ENCODE data around the gene PRAMEF17. TPM values are rescaled to one million over a fixed set of nuclear protein-coding genes. Genes with fewer than 3 reads are reported as not detected.
"Not testable (repeated sequence)": the region's sequence is repeated elsewhere in the genome, so short reads cannot be mapped to it uniquely, and the experiment has no call there.

The PRAMEF17 gene
- total RNA-seq, 1 experiment from 2014 or later = not detected

DNA sequence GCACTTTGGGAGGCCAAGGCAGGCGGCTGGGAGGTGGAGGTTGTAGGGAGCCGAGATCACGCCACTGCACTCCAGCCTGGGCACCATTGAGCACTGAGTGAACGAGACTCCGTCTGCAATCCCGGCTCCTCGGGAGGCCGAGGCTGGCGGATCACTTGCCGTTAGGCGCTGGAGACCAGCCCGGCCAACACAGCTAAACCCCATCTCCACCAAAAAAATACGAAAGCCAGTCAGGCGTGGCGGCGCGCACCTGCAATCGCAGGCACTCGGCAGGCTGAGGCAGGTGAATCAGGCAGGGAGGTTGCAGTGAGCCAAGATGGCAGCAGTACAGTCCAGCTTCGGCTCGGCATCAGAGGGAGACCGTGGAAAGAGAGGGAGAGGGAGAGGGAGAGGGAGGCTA lies 5.9 kb downstream of the PRAMEF17 start:
- H3K36me3 ChIP-seq (ENCODE audit: insufficient read depth, low read length, poor library complexity, severe bottlenecking); H3K9me3 ChIP-seq (ENCODE audit: low read depth, low read length, poor library complexity, severe bottlenecking); POLR2A ChIA-PET (ENCODE audit: low non-redundant PET); CTCF ChIA-PET; H3K27ac ChIP-seq (ENCODE audit: low read depth, low read length, poor library complexity, severe bottlenecking); H3K4me1 ChIP-seq (ENCODE audit: insufficient read depth, low read length, poor library complexity, severe bottlenecking); H3K27me3 ChIP-seq (replicated peaks; ENCODE audit: insufficient read depth, low read depth, low read length, poor library complexity); BruUV-seq (replicated peaks); DNase-seq (ENCODE audit: low spot score); H3K4me3 ChIP-seq (ENCODE audit: low read depth, low read length, poor library complexity, severe bottlenecking); intact Hi-C loops (cut with micrococcal nuclease; ENCODE audit: unreplicated experiment): not testable (repeated sequence)

DNA sequence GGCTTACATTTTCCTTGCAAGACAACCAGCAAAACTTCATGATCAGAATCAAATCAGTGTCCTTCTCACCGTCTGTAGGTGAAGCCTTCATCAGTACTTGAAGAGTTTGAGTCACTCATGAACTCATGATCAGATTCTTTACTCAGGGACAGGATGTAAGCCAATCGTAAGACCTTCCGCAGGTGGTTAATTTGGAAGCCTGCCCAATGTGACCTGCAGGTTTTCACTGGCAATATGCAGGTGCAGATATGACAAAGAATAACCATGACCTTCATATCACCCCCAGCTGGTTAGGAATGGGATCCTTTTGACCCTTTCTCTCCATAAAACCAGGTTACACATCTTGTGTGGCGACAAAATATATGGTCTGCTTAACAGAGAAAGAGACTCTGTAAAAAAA lies 18.4 kb downstream of the PRAMEF17 start:
- TF ChIP-seq EZH2 (IDR thresholded peaks at IDR 0.05; ENCODE audit: borderline replicate concordance, low read depth, low read length, poor library complexity, severe bottlenecking) = no peak
- TF ChIP-seq, protein P1, sequence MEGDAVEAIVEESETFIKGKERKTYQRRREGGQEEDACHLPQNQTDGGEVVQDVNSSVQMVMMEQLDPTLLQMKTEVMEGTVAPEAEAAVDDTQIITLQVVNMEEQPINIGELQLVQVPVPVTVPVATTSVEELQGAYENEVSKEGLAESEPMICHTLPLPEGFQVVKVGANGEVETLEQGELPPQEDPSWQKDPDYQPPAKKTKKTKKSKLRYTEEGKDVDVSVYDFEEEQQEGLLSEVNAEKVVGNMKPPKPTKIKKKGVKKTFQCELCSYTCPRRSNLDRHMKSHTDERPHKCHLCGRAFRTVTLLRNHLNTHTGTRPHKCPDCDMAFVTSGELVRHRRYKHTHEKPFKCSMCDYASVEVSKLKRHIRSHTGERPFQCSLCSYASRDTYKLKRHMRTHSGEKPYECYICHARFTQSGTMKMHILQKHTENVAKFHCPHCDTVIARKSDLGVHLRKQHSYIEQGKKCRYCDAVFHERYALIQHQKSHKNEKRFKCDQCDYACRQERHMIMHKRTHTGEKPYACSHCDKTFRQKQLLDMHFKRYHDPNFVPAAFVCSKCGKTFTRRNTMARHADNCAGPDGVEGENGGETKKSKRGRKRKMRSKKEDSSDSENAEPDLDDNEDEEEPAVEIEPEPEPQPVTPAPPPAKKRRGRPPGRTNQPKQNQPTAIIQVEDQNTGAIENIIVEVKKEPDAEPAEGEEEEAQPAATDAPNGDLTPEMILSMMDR (conservative IDR thresholded peaks at IDR 0.05; ENCODE audit: low read depth, low read length) = no peak
- POLR2A ChIA-PET (ENCODE audit: low non-redundant PET) = no interaction called here
- intact Hi-C loops (cut with micrococcal nuclease; ENCODE audit: unreplicated experiment) = no loop called here
- DNase-seq (ENCODE audit: low spot score) = no peak
- BruUV-seq (replicated peaks) = no TSS peak
- CTCF ChIA-PET = no interaction called here
- H3K4me1 ChIP-seq (ENCODE audit: insufficient read depth, low read length, poor library complexity, severe bottlenecking) = no peaks in the 10 kb centered on the region
- H3K4me3 ChIP-seq (ENCODE audit: low read depth, low read length, poor library complexity, severe bottlenecking) = no peak overlapping the region
- H3K36me3 ChIP-seq (ENCODE audit: insufficient read depth, low read length, poor library complexity, severe bottlenecking) = no peaks in the 10 kb centered on the region
- no peak overlapping the region for H3K27ac ChIP-seq (ENCODE audit: low read depth, low read length, poor library complexity, severe bottlenecking)
- H3K9me3 ChIP-seq (ENCODE audit: low read depth, low read length, poor library complexity, severe bottlenecking) = no peaks in the 10 kb centered on the region
- no peaks in the 10 kb centered on the region for H3K27me3 ChIP-seq (replicated peaks; ENCODE audit: insufficient read depth, low read depth, low read length, poor library complexity)

DNA sequence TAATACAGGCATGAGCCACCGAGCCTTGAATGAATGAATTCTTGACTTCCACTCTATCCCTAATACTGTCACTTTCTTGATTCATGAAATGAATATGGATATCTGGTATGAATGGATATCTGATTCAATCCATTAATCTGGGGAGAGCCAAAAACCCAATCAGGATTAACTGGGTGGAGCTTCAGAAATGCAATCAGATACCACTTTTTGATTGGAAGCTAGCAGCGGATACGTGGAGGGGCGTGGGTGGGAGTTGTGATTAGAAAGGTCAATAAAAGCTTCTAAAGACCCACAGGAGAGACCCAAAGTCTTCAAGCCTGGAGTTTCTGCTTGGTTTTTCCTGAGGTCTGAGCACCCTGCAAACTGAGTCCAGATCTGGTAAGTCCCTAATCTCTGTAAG lies 20.7 kb downstream of the PRAMEF17 start, which contains the start of gene PRAMEF20:
TSS of gene PRAMEF20 (plus strand) at position 301 of the 400 bp plus-strand sequence. CDS start 5,905 bp downstream, outside the sequence.
- H3K36me3 ChIP-seq (ENCODE audit: insufficient read depth, low read length, poor library complexity, severe bottlenecking); H3K27ac ChIP-seq (ENCODE audit: low read depth, low read length, poor library complexity, severe bottlenecking); H3K27me3 ChIP-seq (replicated peaks; ENCODE audit: insufficient read depth, low read depth, low read length, poor library complexity); CTCF ChIA-PET; H3K9me3 ChIP-seq (ENCODE audit: low read depth, low read length, poor library complexity, severe bottlenecking); POLR2A ChIA-PET (ENCODE audit: low non-redundant PET); H3K4me3 ChIP-seq (ENCODE audit: low read depth, low read length, poor library complexity, severe bottlenecking); DNase-seq (ENCODE audit: low spot score); H3K4me1 ChIP-seq (ENCODE audit: insufficient read depth, low read length, poor library complexity, severe bottlenecking); BruUV-seq (replicated peaks); intact Hi-C loops (cut with micrococcal nuclease; ENCODE audit: unreplicated experiment): not testable (repeated sequence)

DNA sequence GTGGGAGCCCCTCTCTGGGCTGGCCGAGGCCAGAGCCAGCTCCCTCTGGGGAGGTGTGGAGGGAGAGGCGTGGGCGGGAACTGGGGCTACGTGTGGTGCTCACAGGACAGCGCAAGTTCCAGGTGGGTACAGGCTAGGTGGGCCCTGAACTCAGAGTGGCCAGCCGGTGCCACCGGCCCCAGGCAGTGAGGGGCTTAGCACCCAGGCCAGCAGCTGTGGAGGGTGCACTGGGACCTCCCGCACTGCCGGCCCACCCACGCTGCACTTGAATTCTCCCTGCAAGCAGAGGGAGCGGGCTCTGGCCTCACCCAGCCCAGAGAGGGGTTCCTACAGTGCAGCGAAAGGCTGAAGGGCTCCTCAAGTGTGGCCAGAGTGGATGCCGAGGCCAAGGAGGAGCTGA lies 41.1 kb downstream of the PRAMEF17 start:
- H3K9me3 ChIP-seq (ENCODE audit: low read depth, low read length, poor library complexity, severe bottlenecking) = no peaks in the 10 kb centered on the region
- H3K4me3 ChIP-seq (ENCODE audit: low read depth, low read length, poor library complexity, severe bottlenecking) = no peak overlapping the region
- no peak overlapping the region for H3K27ac ChIP-seq (ENCODE audit: low read depth, low read length, poor library complexity, severe bottlenecking)
- H3K27me3 ChIP-seq (replicated peaks; ENCODE audit: insufficient read depth, low read depth, low read length, poor library complexity) = no peaks in the 10 kb centered on the region
- no peaks in the 10 kb centered on the region for H3K36me3 ChIP-seq (ENCODE audit: insufficient read depth, low read length, poor library complexity, severe bottlenecking)
- TF ChIP-seq, protein P1 (conservative IDR thresholded peaks at IDR 0.05; ENCODE audit: low read depth, low read length) = no peak
- TF ChIP-seq EZH2 (IDR thresholded peaks at IDR 0.05; ENCODE audit: borderline replicate concordance, low read depth, low read length, poor library complexity, severe bottlenecking) = no peak
- ChIA-PET POLR2A (ENCODE audit: low non-redundant PET) (no interaction called here), CTCF (no interaction called here)
- intact Hi-C loops (cut with micrococcal nuclease; ENCODE audit: unreplicated experiment) = loop anchor here (10.0 kb wide), 1 partner anchor 56 kb away; the partner anchor contains the start of gene PRAMEF19
- no peaks in the 10 kb centered on the region for H3K4me1 ChIP-seq (ENCODE audit: insufficient read depth, low read length, poor library complexity, severe bottlenecking)
- DNase-seq (ENCODE audit: low spot score) = no peak
- BruUV-seq (replicated peaks) = no TSS peak
